ENCODE data around the gene MS4A15. TPM values are rescaled to one million over a fixed set of nuclear protein-coding genes. Genes with fewer than 3 reads are reported as not detected.

MS4A15 gene
- total and polyA plus RNA-seq, 2 donors (not counting 1 experiment from before 2014, with no cell fraction given), result not detected

DNA sequence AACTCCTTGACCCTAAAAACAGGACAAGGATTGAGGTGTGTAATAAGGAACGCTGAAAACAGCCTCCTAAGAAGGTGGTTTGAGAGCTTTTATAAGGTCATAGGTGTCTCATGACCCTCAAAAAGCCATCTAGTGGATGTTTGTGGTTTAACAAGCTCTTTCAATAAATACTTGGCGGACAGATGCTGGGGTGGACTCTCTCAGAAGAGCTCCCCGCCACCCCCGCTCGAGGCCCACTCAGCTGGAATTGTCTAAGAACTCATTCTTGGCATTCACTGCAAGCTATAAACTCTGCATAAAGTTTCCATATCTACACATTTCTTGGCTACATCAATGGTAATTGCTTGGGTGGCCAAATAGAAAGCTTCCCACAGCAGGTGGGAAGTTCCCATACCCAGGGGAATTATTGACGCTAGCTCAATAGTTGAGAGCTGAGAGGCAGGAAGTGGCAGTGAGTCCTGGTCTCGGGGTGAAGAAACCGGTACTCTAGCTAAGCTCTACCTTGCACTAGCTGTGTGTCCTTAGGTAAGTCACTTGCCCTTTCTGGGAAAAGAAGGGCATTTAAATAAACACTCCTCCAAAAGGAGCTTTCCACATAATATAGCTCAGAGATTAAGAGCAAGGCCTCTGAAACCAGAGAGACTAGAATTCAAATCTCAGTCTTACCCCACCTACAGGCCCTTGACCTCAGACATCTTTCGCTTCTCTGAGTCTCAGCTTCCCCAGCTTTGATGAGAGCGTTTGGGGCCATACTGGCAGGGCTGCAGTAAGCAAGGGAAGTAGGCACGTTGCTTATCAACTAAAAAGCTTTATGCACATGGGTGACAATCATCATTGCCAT lies 6.4 kb downstream of the MS4A15 start:
- no peaks in the 10 kb centered on the region for H3K9me3 Mint-ChIP-seq (ENCODE audit: insufficient read depth)
- Histone ChIP-seq H3K27me3 (replicated peaks in 1 of 4; ENCODE audit: control extremely low read depth in 1 of 4, control insufficient read depth in 3 of 4, insufficient read depth in 4 of 4, low read length in 3 of 4) (peaks cover 0 to 18% (median 1%) of the 10 kb centered on the region in 4 experiments), H3K9ac (ENCODE audit: low read length) (peak overlapping the region; percentile 13), H3K4me3 (ENCODE audit: control extremely low read depth in 1 of 5, extremely low read depth in 1 of 5, insufficient read depth in 1 of 5, low read depth in 2 of 5, low read length in 4 of 5) (peak overlapping the region in 1 of 5 experiments; percentile 10), H3K4me1 (ENCODE audit: control insufficient read depth in 2 of 2, insufficient read depth in 2 of 2, low read length in 2 of 2) (peaks cover 25 to 30% of the 10 kb centered on the region in 2 donors), H2AFZ (ENCODE audit: insufficient read depth, low read depth, low read length, poor library complexity, severe bottlenecking) (no peak overlapping the region), H4K20me1 (ENCODE audit: control insufficient read depth, insufficient read depth, low read length, poor library complexity, severe bottlenecking) (no peaks in the 10 kb centered on the region), H3K27ac (ENCODE audit: low read length in 2 of 2) (no peak overlapping the region), H3K79me2 (ENCODE audit: control insufficient read depth, insufficient read depth, low read length) (no peaks in the 10 kb centered on the region), H3K36me3 (replicated peaks in 1 of 2; ENCODE audit: control extremely low read depth in 1 of 2, control insufficient read depth in 1 of 2, extremely low read depth in 1 of 2, insufficient read depth in 2 of 2, low read length in 1 of 2) (no peaks in the 10 kb centered on the region), H3K9me3 (ENCODE audit: control extremely low read depth in 1 of 3, control insufficient read depth in 2 of 3, insufficient read depth in 1 of 3, low read length in 2 of 3) (peaks cover 0 to 8% (median 0%) of the 10 kb centered on the region in 3 donors), H3K4me2 (replicated peaks; ENCODE audit: low read depth, low read length, poor library complexity, severe bottlenecking) (peak overlapping the region; percentile 45)
- H3K4me1 Mint-ChIP-seq, result peaks cover 50% of the 10 kb centered on the region
- no peak for TF ChIP-seq EZH2 (IDR thresholded peaks at IDR 0.05; ENCODE audit: borderline replicate concordance, insufficient read depth, low read depth, low read length, poor library complexity, severe bottlenecking)
- peak; percentile 66 for TF ChIP-seq CTCF (IDR thresholded peaks at IDR 0.05)
- WGBS (ENCODE audit: insufficient coverage), result 39% methylated on average over 5 of the region's 11 CpGs
- ATAC-seq (ENCODE audit: low read depth) (peak; percentile 89), DNase-seq (peak; percentile 80)
- POLR2A ChIA-PET, result interaction anchor here (0.6 kb wide), 1 partner anchor 366 kb away, joined by 3 read pairs; no protein-coding TSS in a partner anchor
- peak overlapping the region; percentile 75 for H3K27ac Mint-ChIP-seq
- intact Hi-C loops (cut with micrococcal nuclease), result loop anchor here (5.0 kb wide), 1 partner anchor 496 kb away; no protein-coding TSS in a partner anchor
- H3K27me3 Mint-ChIP-seq, result peaks cover 26% of the 10 kb centered on the region
- H3K4me3 Mint-ChIP-seq, result peak overlapping the region; percentile 57
- CTCF ChIA-PET, result interaction anchor here (0.7 to 6.5 kb wide), 19 partner anchors 8 to 497 kb away, joined by 3 to 102 read pairs (median 4); no protein-coding TSS in a partner anchor

All from B cell (primary cell).